Osteocyte (in vitro differentiated cells): ENCODE data around the gene PRDX3. TPM values are rescaled to one million over a fixed set of nuclear protein-coding genes. Genes with fewer than 3 reads are reported as not detected.
"Not testable (repeated sequence)": the region's sequence is repeated elsewhere in the genome, so short reads cannot be mapped to it uniquely, and the experiment has no call there.

Source experiments
- DNase-seq: peaks from one replicate; pipeline ENCODE4 v3.0.0; 2021; ENCODE audit warnings: mixed read lengths; ENCODE audit not compliant: unreplicated experiment; ENCODE audit errors: extremely low spot score
- H3K27ac Mint-ChIP-seq: one replicate; pipeline ENCODE4 v1.8.0; 2021; ENCODE audit warnings: mild to moderate bottlenecking, mixed read lengths; ENCODE audit not compliant: unreplicated experiment
- H3K27me3 Mint-ChIP-seq: one replicate; pipeline ENCODE4 v1.8.0; 2021; ENCODE audit warnings: mixed read lengths; ENCODE audit not compliant: unreplicated experiment
- H3K36me3 Mint-ChIP-seq: one replicate; pipeline ENCODE4 v1.8.0; 2021; ENCODE audit warnings: mixed read lengths; ENCODE audit not compliant: unreplicated experiment
- H3K4me1 Mint-ChIP-seq: one replicate; pipeline ENCODE4 v1.8.0; 2021; ENCODE audit warnings: mixed read lengths; ENCODE audit not compliant: unreplicated experiment
- H3K4me3 Mint-ChIP-seq: one replicate; pipeline ENCODE4 v1.8.0; 2021; ENCODE audit warnings: mild to moderate bottlenecking, moderate library complexity, mixed read lengths; ENCODE audit not compliant: unreplicated experiment
- H3K9me3 Mint-ChIP-seq: one replicate; pipeline ENCODE4 v1.8.0; 2021; ENCODE audit warnings: mixed read lengths; ENCODE audit not compliant: unreplicated experiment
- total RNA-seq: library from RNA; stranded (reverse); gene quantifications from 2 replicates; pipeline ENCODE4 v1.2.1, GENCODE V29; 2021
- TF ChIP-seq, protein P1 (sequence below): fragments of 200-600 bp; sonication (generic); IDR thresholded peaks from 2 replicates; pipeline ENCODE4 v1.5.0; 2021; ENCODE audit warnings: antibody characterized with exemption, mild to moderate bottlenecking, moderate library complexity

PRDX3 gene
- total RNA-seq, 1 donor from 2014 or later, result 76.9 TPM

DNA sequence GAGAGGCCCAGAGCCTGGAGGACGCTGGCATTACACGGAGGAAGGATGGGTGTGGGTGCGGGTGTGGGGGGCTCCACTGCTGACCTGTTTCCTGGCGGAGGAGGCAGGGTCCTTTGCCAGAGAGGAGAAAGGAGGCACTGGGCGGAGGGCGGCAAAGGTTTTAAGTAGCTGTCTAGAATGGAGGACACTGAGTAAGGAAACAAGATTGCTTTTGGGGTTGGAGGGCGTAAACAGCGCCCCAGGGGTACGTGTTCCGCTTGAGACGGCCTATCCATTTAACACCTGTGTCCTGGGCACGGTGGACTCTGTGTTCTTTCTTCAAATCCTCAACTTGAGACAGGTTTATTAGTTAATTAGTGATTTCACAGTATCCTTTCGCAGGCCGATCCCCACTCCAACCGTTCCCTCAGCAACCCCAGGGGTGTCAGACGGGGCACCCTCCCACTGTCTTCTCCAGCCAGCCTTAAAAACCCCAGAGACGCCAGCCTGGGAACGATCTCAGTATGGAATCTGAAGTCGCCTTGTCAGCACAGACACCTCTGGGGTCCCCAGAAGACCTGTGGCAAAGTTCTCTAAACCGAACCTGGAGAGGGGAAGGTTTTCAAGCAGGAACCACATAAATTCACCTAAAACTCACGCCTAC lies 37.9 kb downstream of the PRDX3 start:
- TF ChIP-seq, protein P1, sequence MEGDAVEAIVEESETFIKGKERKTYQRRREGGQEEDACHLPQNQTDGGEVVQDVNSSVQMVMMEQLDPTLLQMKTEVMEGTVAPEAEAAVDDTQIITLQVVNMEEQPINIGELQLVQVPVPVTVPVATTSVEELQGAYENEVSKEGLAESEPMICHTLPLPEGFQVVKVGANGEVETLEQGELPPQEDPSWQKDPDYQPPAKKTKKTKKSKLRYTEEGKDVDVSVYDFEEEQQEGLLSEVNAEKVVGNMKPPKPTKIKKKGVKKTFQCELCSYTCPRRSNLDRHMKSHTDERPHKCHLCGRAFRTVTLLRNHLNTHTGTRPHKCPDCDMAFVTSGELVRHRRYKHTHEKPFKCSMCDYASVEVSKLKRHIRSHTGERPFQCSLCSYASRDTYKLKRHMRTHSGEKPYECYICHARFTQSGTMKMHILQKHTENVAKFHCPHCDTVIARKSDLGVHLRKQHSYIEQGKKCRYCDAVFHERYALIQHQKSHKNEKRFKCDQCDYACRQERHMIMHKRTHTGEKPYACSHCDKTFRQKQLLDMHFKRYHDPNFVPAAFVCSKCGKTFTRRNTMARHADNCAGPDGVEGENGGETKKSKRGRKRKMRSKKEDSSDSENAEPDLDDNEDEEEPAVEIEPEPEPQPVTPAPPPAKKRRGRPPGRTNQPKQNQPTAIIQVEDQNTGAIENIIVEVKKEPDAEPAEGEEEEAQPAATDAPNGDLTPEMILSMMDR, result no peak
- H3K36me3 Mint-ChIP-seq, result peaks cover 7% of the 10 kb centered on the region
- H3K9me3 Mint-ChIP-seq, result no peaks in the 10 kb centered on the region
- H3K4me1 Mint-ChIP-seq, result no peaks in the 10 kb centered on the region
- no peak overlapping the region for H3K27ac Mint-ChIP-seq
- no peaks in the 10 kb centered on the region for H3K27me3 Mint-ChIP-seq
- no peak for DNase-seq
- no peak overlapping the region for H3K4me3 Mint-ChIP-seq

DNA sequence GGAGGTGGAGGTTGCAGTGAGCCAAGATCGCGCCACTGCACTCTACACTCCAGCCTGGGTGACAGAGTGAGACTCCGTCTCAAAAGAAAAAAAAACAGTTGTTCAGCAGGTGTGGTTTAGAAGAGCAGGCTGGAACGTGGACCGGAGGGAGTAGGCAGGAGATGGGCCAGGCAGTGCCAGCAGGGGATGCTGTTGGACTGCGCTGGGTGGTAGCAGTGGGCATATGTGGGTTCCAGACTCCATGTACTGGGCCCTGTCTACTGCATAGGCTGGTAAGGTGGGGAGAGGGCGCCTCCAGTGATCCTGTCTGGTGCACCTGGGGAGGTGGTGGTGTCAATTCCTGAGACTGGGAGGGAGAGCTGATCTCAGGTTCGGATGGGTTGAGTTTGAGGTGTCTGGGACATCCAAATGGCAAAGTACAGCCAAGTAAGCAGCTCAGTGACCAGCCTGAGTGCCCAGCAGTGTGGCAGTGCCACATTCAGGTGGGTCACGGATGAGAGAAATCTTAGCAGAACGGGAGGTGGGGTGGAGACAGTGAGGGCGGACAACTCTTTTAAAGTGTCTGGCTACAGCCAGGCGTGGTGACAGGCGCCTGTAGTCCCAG lies 39.0 kb downstream of the PRDX3 start:
- H3K4me3 Mint-ChIP-seq, result no peak overlapping the region
- H3K36me3 Mint-ChIP-seq, result peaks cover 11% of the 10 kb centered on the region
- H3K27me3 Mint-ChIP-seq, result no peaks in the 10 kb centered on the region
- DNase-seq, result no peak
- no peak overlapping the region for H3K27ac Mint-ChIP-seq
- TF ChIP-seq, protein P1, result peak; percentile 48
- no peaks in the 10 kb centered on the region for H3K9me3 Mint-ChIP-seq
- no peaks in the 10 kb centered on the region for H3K4me1 Mint-ChIP-seq

DNA sequence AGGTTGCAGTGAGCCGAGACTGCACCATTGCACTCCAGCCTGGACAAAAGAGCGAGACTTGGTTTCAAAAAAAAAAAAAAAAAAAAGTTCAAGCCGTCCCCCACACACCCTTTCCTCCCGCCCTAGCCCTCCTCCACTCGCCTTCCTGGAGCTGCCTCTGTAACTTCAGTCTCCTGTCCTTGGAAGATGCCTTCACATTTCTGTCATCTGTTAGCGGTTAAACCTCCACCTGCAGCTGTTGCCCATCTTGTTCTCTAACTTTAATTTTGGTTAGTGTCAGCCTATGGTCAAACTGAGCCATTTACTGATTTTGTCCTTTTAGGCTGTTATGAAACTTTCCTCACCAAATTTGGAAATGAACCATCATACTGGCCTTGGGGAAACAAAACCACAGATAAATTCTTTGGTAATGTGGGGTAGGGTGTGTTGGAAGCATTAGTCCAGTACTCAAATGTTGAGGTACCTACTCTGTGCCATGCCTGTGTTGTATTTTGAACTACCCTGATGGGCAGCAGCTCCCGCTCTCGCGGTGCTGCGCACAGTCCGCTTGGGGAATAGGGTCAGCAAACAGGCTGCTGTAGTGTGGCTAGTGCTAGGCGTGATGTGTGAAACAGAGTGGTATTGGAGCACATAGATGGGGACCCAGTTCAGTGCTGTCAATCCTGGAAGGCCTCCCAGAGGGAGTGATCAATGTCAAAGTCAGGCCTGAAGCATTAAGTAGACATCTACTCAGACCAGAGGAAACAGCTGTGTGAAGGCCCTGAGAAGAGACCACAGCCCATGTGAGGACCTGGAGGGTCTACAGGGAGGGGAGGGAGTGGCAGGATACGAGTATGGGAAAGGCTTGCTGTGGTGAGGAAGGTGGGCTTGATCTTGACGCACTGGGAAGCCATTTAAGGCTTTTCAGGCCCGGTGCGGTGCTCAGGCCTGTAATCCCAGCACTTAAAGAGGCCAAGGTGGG lies 40.0 kb downstream of the PRDX3 start:
- no peak for DNase-seq
- Mint-ChIP-seq H3K4me3 (no peak overlapping the region), H3K27ac (no peak overlapping the region), H3K4me1 (no peaks in the 10 kb centered on the region), H3K36me3 (peaks cover 13% of the 10 kb centered on the region), H3K27me3 (no peaks in the 10 kb centered on the region), H3K9me3 (no peaks in the 10 kb centered on the region)
- TF ChIP-seq, protein P1, result no peak

DNA sequence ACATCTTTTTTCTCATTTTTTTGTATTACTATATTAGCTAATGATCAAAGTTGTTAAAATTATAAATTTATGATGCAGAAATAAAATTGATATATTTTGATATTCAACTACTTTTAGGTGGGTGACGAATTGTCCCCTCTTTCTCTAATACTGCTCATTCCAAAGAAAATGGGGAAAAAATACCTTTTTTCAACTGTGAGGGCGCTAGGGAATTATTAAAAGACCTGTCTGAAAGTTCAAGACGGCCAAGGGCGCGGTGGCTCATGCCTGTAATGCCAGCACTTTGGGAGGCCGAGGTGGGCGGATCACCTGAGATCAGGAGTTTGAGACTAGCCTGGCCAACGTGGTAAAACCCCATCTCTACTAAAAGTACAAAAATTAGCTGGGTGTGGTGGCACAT lies 40.7 kb downstream of the PRDX3 start:
- H3K4me3 Mint-ChIP-seq, H3K27me3 Mint-ChIP-seq, DNase-seq, H3K9me3 Mint-ChIP-seq, H3K4me1 Mint-ChIP-seq, H3K27ac Mint-ChIP-seq: not testable (repeated sequence)
- H3K36me3 Mint-ChIP-seq, result peaks cover 19% of the 10 kb centered on the region

DNA sequence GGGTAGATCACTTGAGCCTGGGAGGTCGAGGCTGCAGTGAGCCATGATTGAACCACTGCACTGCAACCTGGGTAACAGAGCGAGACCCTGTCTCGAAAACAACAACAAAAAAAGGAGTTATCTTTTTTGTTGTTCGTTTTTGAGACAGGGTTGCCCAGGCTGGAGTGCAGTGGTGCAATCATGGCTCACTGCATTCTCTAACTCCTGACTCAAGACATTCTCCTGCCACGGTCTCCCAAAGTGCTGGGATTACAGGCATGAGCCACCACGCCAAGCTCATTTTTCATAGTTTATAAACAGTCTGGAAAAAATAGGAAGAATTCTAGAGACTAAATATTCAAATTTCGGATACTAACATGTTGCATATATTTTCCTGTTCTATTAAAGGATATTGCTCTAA lies 42.5 kb downstream of the PRDX3 start:
- H3K36me3 Mint-ChIP-seq, result peaks cover 31% of the 10 kb centered on the region
- no peaks in the 10 kb centered on the region for H3K9me3 Mint-ChIP-seq
- TF ChIP-seq, protein P1, result no peak
- H3K4me1 Mint-ChIP-seq, result peaks cover 7% of the 10 kb centered on the region
- H3K27ac Mint-ChIP-seq, result no peak overlapping the region
- no peaks in the 10 kb centered on the region for H3K27me3 Mint-ChIP-seq
- no peak overlapping the region for H3K4me3 Mint-ChIP-seq
- DNase-seq, result no peak
